Right atrium auricular region (tissue), 2 donors: ENCODE results near the gene GRB10. TPM values are rescaled to one million over a fixed set of nuclear protein-coding genes. Genes with fewer than 3 reads are reported as not detected.

Experiments used
- DNase-seq: peaks from one replicate; pipeline ENCODE4 v3.0.0-alpha.2; 2019; ENCODE audit warnings: low spot score
- H3K27ac ChIP-seq, 2 donors: fragments of 200-600 bp; sonication (generic); 1 replicate in 1 of 2; 2 replicates in 1 of 2; pipeline ENCODE4 v1.5.1; 2016 to 2019
- H3K27me3 ChIP-seq, 2 donors: fragments of 200-600 bp; sonication (generic); one replicate each; pipeline versions ENCODE4 v1.5.1 to v1.6.0; 2017 to 2019
- H3K36me3 ChIP-seq: fragments of 200-600 bp; sonication (generic); one replicate; pipeline ENCODE4 v1.5.1; 2016
- H3K4me1 ChIP-seq, 2 donors: fragments of 200-600 bp; sonication (generic); one replicate each; pipeline versions ENCODE4 v1.5.1 to v1.6.0; 2017 to 2019
- H3K4me3 ChIP-seq, 2 donors: fragments of 200-600 bp; sonication (generic); 1 replicate in 1 of 2; 2 replicates in 1 of 2; pipeline ENCODE4 v1.5.1; 2017 to 2019; ENCODE audit warnings: mild to moderate bottlenecking in 1 of 2, moderate library complexity in 1 of 2
- H3K9me3 ChIP-seq, 2 donors: fragments of 200-600 bp; sonication (generic); one replicate each; pipeline ENCODE4 v1.5.1; 2019
- CTCF ChIP-seq, 2 donors: fragments of 200-600 bp; sonication (generic); IDR thresholded peaks; one replicate each; pipeline ENCODE4 v1.5.1; 2019; ENCODE audit warnings: antibody characterized with exemption in 2 of 2
- total RNA-seq, 2 donors: library from RNA; depleted of rRNA; stranded (reverse); fragments of >200 nt; gene quantifications; one replicate each; pipeline ENCODE4 v1.1.0, GENCODE V29; 2016

GRB10 gene
- total RNA-seq, 2 donors from 2014 or later: 36.5 to 39.0 TPM

GRCh38 chr7:50621973-50622490 lies 160.7 kb downstream of the GRB10 start:
- H3K27me3 ChIP-seq: no peaks in the 10 kb centered on the region
- peak overlapping the region; percentile 76 to 85 for H3K27ac ChIP-seq
- DNase-seq: no peak
- TF ChIP-seq CTCF (IDR thresholded peaks at IDR 0.05): no peak
- H3K9me3 ChIP-seq: no peaks in the 10 kb centered on the region
- H3K4me1 ChIP-seq: peaks cover 0 to 41% of the 10 kb centered on the region in 2 donors
- H3K36me3 ChIP-seq: no peaks in the 10 kb centered on the region
- no peak overlapping the region for H3K4me3 ChIP-seq

GRCh38 chr7:50621206-50621605 lies 161.5 kb downstream of the GRB10 start:
- no peak for DNase-seq
- no peak overlapping the region for H3K4me3 ChIP-seq
- peaks cover 0 to 41% of the 10 kb centered on the region in 2 donors for H3K4me1 ChIP-seq
- peaks cover under 1% of the 10 kb centered on the region for H3K36me3 ChIP-seq
- H3K27ac ChIP-seq: peak overlapping the region; percentile 76 to 85
- H3K9me3 ChIP-seq: no peaks in the 10 kb centered on the region
- no peaks in the 10 kb centered on the region for H3K27me3 ChIP-seq
- TF ChIP-seq CTCF (IDR thresholded peaks at IDR 0.05): no peak

- Histone ChIP-seq H3K27ac (peak overlapping the region; percentile 76 to 85), H3K4me1 (peaks cover 0 to 41% of the 10 kb centered on the region in 2 donors), H3K4me3 (no peak overlapping the region), H3K9me3 (no peaks in the 10 kb centered on the region), H3K27me3 (no peaks in the 10 kb centered on the region), H3K36me3 (peaks cover 8% of the 10 kb centered on the region)
- TF ChIP-seq CTCF (IDR thresholded peaks at IDR 0.05): no peak
- no peak for DNase-seq
Observed at GRCh38 chr7:50620433-50620832, 162.3 kb downstream of the GRB10 start.

GRCh38 chr7:50619684-50620083 lies 163.0 kb downstream of the GRB10 start:
- Histone ChIP-seq H3K4me3 (no peak overlapping the region), H3K4me1 (peaks cover 0 to 47% of the 10 kb centered on the region in 2 donors), H3K9me3 (no peaks in the 10 kb centered on the region), H3K36me3 (peaks cover 11% of the 10 kb centered on the region), H3K27ac (peak overlapping the region in 1 of 2 donors; percentile 9), H3K27me3 (no peaks in the 10 kb centered on the region)
- TF ChIP-seq CTCF (IDR thresholded peaks at IDR 0.05): no peak
- no peak for DNase-seq

- no peak for TF ChIP-seq CTCF (IDR thresholded peaks at IDR 0.05)
- Histone ChIP-seq H3K4me3 (no peak overlapping the region), H3K36me3 (peaks cover 25% of the 10 kb centered on the region), H3K4me1 (peaks cover 0 to 37% of the 10 kb centered on the region in 2 donors), H3K27ac (no peak overlapping the region), H3K9me3 (no peaks in the 10 kb centered on the region), H3K27me3 (no peaks in the 10 kb centered on the region)
- DNase-seq: no peak
Observed at GRCh38 chr7:50618281-50618680, 164.4 kb downstream of the GRB10 start.

GRCh38 chr7:50615519-50616080 lies 167.1 kb downstream of the GRB10 start:
- no peaks in the 10 kb centered on the region for H3K9me3 ChIP-seq
- H3K27ac ChIP-seq: no peak overlapping the region
- TF ChIP-seq CTCF (IDR thresholded peaks at IDR 0.05): no peak
- peaks cover 47% of the 10 kb centered on the region for H3K36me3 ChIP-seq
- no peak overlapping the region for H3K4me3 ChIP-seq
- H3K4me1 ChIP-seq: peaks cover 0 to 10% of the 10 kb centered on the region in 2 donors
- no peak for DNase-seq
- no peaks in the 10 kb centered on the region for H3K27me3 ChIP-seq
